OCI-M2 (cell line): ENCODE results near the gene SOS2.
"Not testable (repeated sequence)": the region's sequence is repeated elsewhere in the genome, so short reads cannot be mapped to it uniquely, and the experiment has no call there.

Source experiments
- DNase-seq: peaks from one replicate; lab custom pipeline; 2025; ENCODE audit not compliant: unreplicated experiment; lab: John Stamatoyannopoulos, UW

Gene SOS2

GRCh38 chr14:50086321-50086711, 145.1 kb downstream of the SOS2 start:
- DNase-seq: no peak

GRCh38 chr14:50085570-50086320, 145.6 kb downstream of the SOS2 start:
- no peak for DNase-seq

GRCh38 chr14:50084666-50085065, 146.7 kb downstream of the SOS2 start:
- DNase-seq: no peak

DNA sequence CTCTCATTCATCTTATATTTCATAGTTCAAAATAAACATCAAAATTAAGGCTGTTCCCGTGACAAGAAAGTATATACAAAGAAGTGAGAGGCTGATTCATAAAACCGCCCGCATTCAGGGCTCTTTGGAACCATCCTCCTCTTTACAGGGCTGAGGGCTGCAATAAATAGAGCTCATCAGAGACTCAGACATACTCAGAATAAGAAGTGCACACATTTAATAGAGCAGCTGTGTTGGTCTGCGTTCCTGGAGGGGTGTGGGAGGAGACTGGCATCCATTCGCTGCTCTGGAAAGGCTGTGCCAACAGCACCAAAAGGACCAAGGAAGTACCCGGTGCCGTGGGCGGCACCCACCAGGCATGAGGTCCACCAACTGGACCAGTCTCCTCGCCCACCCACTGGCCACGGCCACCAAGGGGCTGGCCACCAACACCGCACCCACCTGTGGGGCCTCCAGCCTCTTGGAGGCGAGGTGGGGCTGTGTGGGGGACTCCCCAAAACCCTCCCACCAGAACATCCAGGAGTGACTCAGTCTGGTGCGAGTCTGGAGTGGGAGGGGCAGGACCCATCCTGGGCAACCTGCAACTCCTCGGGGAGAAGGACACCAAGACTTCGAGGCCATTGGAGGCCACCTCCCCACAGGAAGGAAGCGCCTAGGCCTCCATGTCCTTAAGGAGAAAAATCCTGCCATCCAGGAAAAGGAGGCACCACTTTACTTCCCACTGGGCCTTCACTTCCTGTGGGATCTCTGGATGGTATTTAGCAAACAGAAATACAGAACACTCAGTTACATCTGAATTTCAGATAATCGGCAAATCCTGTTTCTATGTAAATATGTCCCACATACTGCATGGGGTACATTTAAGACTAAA, 147.7 kb downstream of the SOS2 start:
- no peak for DNase-seq

GRCh38 chr14:50082784-50083466, 148.5 kb downstream of the SOS2 start:
- DNase-seq: no peak

GRCh38 chr14:50082308-50082742, 149.1 kb downstream of the SOS2 start:
- no peak for DNase-seq

DNA sequence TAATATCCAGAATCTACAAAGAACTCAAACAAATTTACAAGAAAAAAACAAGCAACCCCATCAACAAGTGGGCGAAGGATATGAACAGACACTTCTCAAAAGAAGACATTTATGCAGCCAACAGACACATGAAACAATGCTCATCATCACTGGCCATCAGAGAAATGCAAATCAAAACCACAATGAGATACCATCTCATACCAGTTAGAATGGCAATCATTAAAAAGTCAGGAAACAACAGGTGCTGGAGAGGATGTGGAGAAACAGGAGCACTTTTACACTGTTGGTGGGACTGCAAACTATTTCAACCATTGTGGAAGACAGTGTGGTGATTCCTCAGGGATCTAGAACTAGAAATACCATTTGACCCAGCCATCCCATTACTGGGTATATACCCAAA, 152.3 kb downstream of the SOS2 start:
- not testable (repeated sequence) for DNase-seq

GRCh38 chr14:50073663-50074062, 157.7 kb downstream of the SOS2 start:
- not testable (repeated sequence) for DNase-seq

GRCh38 chr14:50072395-50072794, 159.0 kb downstream of the SOS2 start:
- DNase-seq: no peak

DNA sequence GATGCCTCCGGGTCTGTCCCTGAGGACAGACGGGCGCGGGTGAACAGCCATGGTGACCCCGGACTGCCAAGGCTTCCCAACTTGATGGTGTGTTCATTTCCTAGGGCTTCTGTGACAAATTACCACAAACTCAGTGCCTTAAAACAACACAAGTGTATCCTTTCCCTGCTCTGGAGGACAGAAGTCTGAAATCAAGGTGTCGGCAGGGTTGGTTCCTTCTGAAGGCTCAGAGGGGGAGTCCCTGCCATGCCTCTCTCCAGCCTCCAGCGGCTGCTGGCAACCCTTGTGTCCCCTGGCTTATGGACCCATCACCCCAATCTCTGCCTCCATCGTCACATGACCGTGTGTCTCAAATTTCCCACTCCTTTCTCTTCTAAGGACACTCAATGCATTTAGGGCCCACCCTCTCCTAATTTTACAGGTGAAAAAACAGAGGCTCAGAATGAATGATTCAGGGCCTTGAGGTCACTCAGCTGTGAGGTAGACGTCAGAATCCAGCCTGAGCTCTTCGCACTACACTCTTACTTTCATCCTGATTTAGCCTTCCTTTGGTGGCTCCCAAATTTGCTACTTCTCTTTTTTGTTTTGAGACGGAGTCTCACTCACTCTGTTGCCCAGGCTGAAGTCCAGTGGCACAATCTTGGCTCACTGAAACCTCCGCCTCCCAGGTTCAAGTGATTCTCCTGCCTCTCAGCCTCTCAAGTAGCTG, 160.4 kb downstream of the SOS2 start:
- no peak for DNase-seq

DNA sequence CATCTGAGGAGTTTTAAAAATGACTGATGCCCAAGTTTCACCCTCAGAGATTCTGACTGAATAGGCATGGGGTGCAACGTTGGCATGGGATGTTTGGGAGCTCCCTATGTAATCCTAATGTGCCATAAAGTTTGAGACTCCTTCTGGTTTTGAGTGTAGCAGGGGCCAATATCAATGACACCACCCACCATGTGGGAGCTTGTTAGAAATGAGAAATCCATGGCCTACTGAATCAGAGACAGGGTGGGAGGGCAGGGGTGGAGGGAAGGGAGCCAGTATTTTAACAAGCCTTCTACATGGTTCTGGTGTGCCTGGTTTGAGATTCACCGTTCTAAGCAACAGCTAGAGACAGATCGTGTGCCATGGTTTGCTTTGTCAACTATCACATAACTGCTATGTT, 161.1 kb downstream of the SOS2 start:
- DNase-seq: no peak

GRCh38 chr14:50069325-50069724, 162.1 kb downstream of the SOS2 start:
- DNase-seq: no peak

GRCh38 chr14:50068496-50068895, 162.9 kb downstream of the SOS2 start:
- DNase-seq: no peak

- DNase-seq: no peak
These were observed 163.5 kb downstream of the SOS2 start for GRCh38 chr14:50067723-50068495.
